HepG2 (cell line): ENCODE data around the gene CTNNA1. TPM values are rescaled to one million over a fixed set of nuclear protein-coding genes. Genes with fewer than 3 reads are reported as not detected.
A peak's percentile ranks its signal among the peaks of the same experiment; 100 is the strongest.

Experiments used
- ATAC-seq: fragments of 200-7000 bp; cut with Tn5 transposase; 3 replicates; pipeline ENCODE4 v1.9.1; 2020; ENCODE audit warnings: mild to moderate bottlenecking, moderate library complexity
- BruUV-seq: library from RNA; stranded (reverse); fragments of 400-500 nt; replicated peaks from 2 replicates; lab custom pipeline; 2021; lab: Mats Ljungman, UMichigan
- CTCF ChIA-PET: fragments of 300-600 bp; formaldehyde crosslinking; extraction: SDS; loops from one replicate; lab custom pipeline; 2021; ENCODE audit warnings: low total read pairs, inconsistent platforms, low intra/inter-chr PET ratio; lab: Yijun Ruan, JAX
- POLR2A ChIA-PET: fragments of 350-600 bp; sonication (Branson Sonifier 250); formaldehyde crosslinking; loops from one replicate; lab custom pipeline; 2020; ENCODE audit warnings: antibody characterized with exemption, inconsistent platforms; lab: Yijun Ruan, JAX
- DNase-seq: peaks from one replicate; pipeline ENCODE4 v3.0.0-alpha.2; 2015; ENCODE audit warnings: low spot score
- FAIRE-seq: peaks from 3 replicates; lab custom pipeline; 2011; peaks lifted over from hg19 to GRCh38; lab: Jason Lieb, UNC
- H2AFZ ChIP-seq: one replicate; pipeline ENCODE4 v1.6.1; 2011; ENCODE audit warnings: low read length, inconsistent platforms
- H3K27ac ChIP-seq: fragments of 300-600 bp; 3 replicates; pipeline ENCODE4 v1.8.0; 2011; ENCODE audit warnings: mixed run types, mild to moderate bottlenecking, mixed read lengths, low read length, inconsistent platforms; ENCODE audit not compliant: insufficient read depth; ENCODE audit errors: extremely low read length
- H3K27me3 ChIP-seq, 2 experiments: fragments of 200-600 bp in 1 of 2; 2 replicates in 1 of 2; 3 replicates in 1 of 2; pipeline versions ENCODE4 v1.6.0 to v1.8.0; 2011; ENCODE audit warnings: low read length in 2 of 2, mild to moderate bottlenecking in 2 of 2, moderate library complexity in 2 of 2, inconsistent platforms in 1 of 2; ENCODE audit not compliant: insufficient read depth in 2 of 2, control insufficient read depth in 1 of 2
- H3K36me3 ChIP-seq, 2 experiments: fragments of 200-600 bp in 1 of 2; replicated peaks in 1 of 2; 2 replicates in 1 of 2; 3 replicates in 1 of 2; pipeline versions ENCODE4 v1.5.1 to v1.8.0; 2011; ENCODE audit warnings: low read length in 2 of 2, inconsistent platforms in 1 of 2; ENCODE audit not compliant: insufficient read depth in 2 of 2, control insufficient read depth in 1 of 2
- H3K4me1 ChIP-seq: 2 replicates; pipeline ENCODE4 v1.5.1; 2012; ENCODE audit warnings: low read length, inconsistent platforms; ENCODE audit not compliant: insufficient read depth
- H3K4me2 ChIP-seq: 2 replicates; pipeline ENCODE4 v1.6.0; 2011; ENCODE audit warnings: low read depth, low read length, inconsistent platforms
- H3K4me3 ChIP-seq, 3 experiments: fragments of 200-600 bp in 1 of 3; sonication (generic), shearing (Covaris generic) in 1 of 3; replicated peaks in 1 of 3; 2 replicates each; pipeline ENCODE4 v1.5.1; 2011 to 2016; ENCODE audit warnings: low read length in 3 of 3, inconsistent platforms in 2 of 3, low read depth in 2 of 3, mild to moderate bottlenecking in 2 of 3, control low read depth in 1 of 3, mixed read lengths in 1 of 3; ENCODE audit not compliant: insufficient read depth in 1 of 3
- H3K79me2 ChIP-seq: one replicate; pipeline ENCODE4 v1.6.1; 2011; ENCODE audit warnings: low read length, inconsistent platforms; ENCODE audit not compliant: insufficient read depth
- H3K9ac ChIP-seq: 2 replicates; pipeline ENCODE4 v1.6.0; 2011; ENCODE audit warnings: mild to moderate bottlenecking, low read depth, low read length, inconsistent platforms; ENCODE audit not compliant: insufficient read depth
- H3K9me3 ChIP-seq: 2 replicates; pipeline ENCODE4 v1.5.1; 2012; ENCODE audit warnings: mild to moderate bottlenecking, low read length
- H4K20me1 ChIP-seq: 2 replicates; pipeline ENCODE4 v1.6.0; 2011; ENCODE audit warnings: inconsistent platforms, mild to moderate bottlenecking, low read length, moderate library complexity; ENCODE audit not compliant: insufficient read depth
- ARNT2 ChIP-seq: sonication (generic); formaldehyde crosslinking; IDR thresholded peaks from 2 replicates; pipeline ENCODE4 v1.8.0; 2022; ENCODE audit warnings: mild to moderate bottlenecking, low read depth, missing genetic modification reagents, moderate library complexity
- ELF1 ChIP-seq: sonication (generic); formaldehyde crosslinking; IDR thresholded peaks from 2 replicates; pipeline ENCODE4 v1.4.0; 2020; ENCODE audit warnings: missing genetic modification reagents
- KDM2A ChIP-seq: sonication (generic); formaldehyde crosslinking; IDR thresholded peaks from 2 replicates; pipeline ENCODE4 v1.4.0; 2020; ENCODE audit warnings: low read depth, missing genetic modification reagents, borderline replicate concordance
- NCOA2 ChIP-seq: sonication (generic); formaldehyde crosslinking; IDR thresholded peaks from 2 replicates; pipeline ENCODE4 v1.8.0; 2022; ENCODE audit warnings: inconsistent platforms
- SALL1 ChIP-seq: sonication (generic); formaldehyde crosslinking; IDR thresholded peaks from 2 replicates; pipeline ENCODE4 v1.8.0; 2022; ENCODE audit warnings: mild to moderate bottlenecking, missing genetic modification reagents
- ZNF496 ChIP-seq: sonication (generic); formaldehyde crosslinking; IDR thresholded peaks from 2 replicates; pipeline ENCODE4 v1.8.1; 2023; ENCODE audit warnings: mild to moderate bottlenecking, moderate library complexity, missing genetic modification reagents; ENCODE audit not compliant: insufficient replicate concordance
- ZNF878 ChIP-seq: sonication (generic); formaldehyde crosslinking; IDR thresholded peaks from 2 replicates; pipeline ENCODE4 v1.8.1; 2023; ENCODE audit warnings: mild to moderate bottlenecking, missing genetic modification reagents, moderate library complexity
- WGBS: methylation state at CpG from one replicate; pipeline ENCODE4 v1.1.6; 2017; ENCODE audit warnings: low lambda C conversion rate; 5-methylcytosine and 5-hydroxymethylcytosine counted together
- in situ Hi-C: cut with HindIII; loops from 2 replicates; pipeline ENCODE4 v1.10.0; 2017; ENCODE audit warnings: low pct_unique_long_range_greater_than_20kb; ENCODE audit not compliant: extremely low pct_ligation_motif_present
- intact Hi-C: fragments of 100-400 bp; cut with micrococcal nuclease; formaldehyde crosslinking; loops from one replicate; pipeline ENCODE4 v1.10.0; 2022; ENCODE audit not compliant: unreplicated experiment
- polyA plus RNA-seq, 8 experiments: library from polyadenylated mRNA; depleted of rRNA in 3 of 8; stranded (reverse) in 7 of 8; unstranded in 1 of 8; fragments of >200 nt; fragmentation: Illumina TruSeq in 4 of 8; extraction: Trizol in 4 of 8; gene quantifications; 2 replicates each; pipeline versions ENCODE4 v1.2.1 to v1.2.3, GENCODE V29; 2011 to 2016; ENCODE audit warnings: low read depth in 4 of 8, missing spikeins in 1 of 8, mixed read lengths in 1 of 8; ENCODE audit not compliant: insufficient read depth in 1 of 8
- total RNA-seq, 5 experiments: library from RNA; depleted of rRNA; stranded (reverse); fragments of >200 nt; fragmentation: Illumina TruSeq; extraction: Trizol; gene quantifications; 2 replicates each; pipeline ENCODE4 v1.2.3, GENCODE V29; 2016; ENCODE audit warnings: low read depth in 1 of 5
- TF ChIP-seq, protein P1 (sequence below): fragments of 450-650 bp; IDR thresholded peaks from 2 replicates; pipeline ENCODE4 v1.6.1; 2017
- TF ChIP-seq, protein P2 (sequence below): sonication (generic); formaldehyde crosslinking; IDR thresholded peaks from 2 replicates; pipeline ENCODE4 v1.5.1; 2020; ENCODE audit warnings: mild to moderate bottlenecking, missing genetic modification reagents, borderline replicate concordance
- TF ChIP-seq, protein P3 (sequence below): sonication (generic); formaldehyde crosslinking; IDR thresholded peaks from 2 replicates; pipeline ENCODE4 v1.4.0; 2020; ENCODE audit warnings: mild to moderate bottlenecking, missing genetic modification reagents, borderline replicate concordance

Gene CTNNA1
- total and polyA plus RNA-seq, 2 of the 13 experiments (the other 11 are each of a cell fraction or from before 2014, with no cell fraction given) = 66.8 to 162 TPM

DNA sequence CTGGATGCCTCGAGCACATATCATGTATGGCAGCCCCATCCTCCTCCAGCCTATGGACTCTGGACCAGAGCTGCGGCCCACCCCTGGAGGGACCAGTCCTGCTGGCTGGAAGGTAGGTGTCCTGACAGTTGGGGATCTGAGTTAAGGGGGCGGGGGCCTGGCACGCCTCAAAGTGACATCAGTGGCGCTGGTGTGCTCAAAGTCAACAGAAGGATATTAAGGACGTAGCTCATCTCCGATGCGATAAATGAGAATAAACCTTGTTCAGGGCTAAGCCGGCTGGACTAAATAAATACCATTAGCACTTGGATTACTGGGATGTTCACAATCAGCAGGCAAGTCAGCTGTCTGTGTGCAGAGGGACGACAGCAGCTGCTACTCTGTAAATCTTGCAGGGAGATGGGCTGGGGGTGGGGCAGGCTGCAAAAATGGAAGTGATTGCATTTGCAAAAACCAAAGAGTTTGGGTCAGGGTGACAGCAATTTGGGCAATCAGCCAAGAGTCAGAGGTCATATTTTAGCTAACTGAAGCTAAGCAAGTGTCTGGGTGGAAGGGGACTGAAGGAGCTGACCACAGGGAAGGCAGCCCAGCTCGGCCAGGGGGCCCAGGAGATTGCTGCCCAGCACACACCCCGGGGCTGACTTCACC is 201.9 kb downstream of the CTNNA1 start (continued):
- TF ChIP-seq SALL1 (CRISPR knock-in tag) = 0 out of 2 replicates have a peak, but pooled peaks have one; percentile 5
- TF ChIP-seq, protein P1, sequence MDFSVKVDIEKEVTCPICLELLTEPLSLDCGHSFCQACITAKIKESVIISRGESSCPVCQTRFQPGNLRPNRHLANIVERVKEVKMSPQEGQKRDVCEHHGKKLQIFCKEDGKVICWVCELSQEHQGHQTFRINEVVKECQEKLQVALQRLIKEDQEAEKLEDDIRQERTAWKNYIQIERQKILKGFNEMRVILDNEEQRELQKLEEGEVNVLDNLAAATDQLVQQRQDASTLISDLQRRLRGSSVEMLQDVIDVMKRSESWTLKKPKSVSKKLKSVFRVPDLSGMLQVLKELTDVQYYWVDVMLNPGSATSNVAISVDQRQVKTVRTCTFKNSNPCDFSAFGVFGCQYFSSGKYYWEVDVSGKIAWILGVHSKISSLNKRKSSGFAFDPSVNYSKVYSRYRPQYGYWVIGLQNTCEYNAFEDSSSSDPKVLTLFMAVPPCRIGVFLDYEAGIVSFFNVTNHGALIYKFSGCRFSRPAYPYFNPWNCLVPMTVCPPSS = no peak

DNA sequence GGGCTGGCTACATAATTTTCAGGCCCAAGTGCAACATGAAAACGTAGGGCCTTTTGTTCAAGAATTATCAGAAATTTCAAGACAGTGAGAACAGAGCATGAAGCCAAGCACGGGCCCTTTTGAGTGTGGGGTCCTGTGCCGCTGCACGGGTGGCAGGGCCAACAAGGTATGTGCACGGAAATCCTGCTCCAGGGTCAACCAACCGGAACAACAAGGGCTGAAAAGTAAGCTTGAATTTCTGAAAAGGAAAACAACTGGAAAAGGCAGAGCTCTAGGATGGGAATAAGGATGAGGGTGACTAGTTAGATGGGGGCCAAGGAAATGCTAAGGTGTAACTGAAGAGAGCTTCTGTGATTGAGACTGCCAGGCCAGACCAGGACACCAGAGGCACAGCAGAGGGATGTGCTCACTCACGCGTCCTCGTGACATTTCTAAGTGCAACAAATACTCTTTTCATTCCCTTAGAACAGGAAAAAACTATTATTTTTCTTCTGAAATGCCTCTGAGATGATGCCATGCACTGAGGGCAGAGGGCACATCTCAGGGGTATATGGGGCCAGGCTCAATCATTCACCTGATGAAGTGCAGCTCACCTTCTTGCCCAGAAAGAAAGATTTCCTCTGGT is 202.6 kb downstream of the CTNNA1 start:
- DNase-seq = no peak
- H3K4me3 ChIP-seq = no peak overlapping the region
- H3K27ac ChIP-seq = no peak overlapping the region
- ChIA-PET POLR2A (interaction anchor here (4.5 kb wide), 1 partner anchor 9 kb away, joined by 25 read pairs; no protein-coding TSS in a partner anchor), CTCF (no interaction called here)
- H3K27me3 ChIP-seq = no peaks in the 10 kb centered on the region
- H4K20me1 ChIP-seq = no peaks in the 10 kb centered on the region
- 0 out of 2 replicates have a peak overlapping the region, but pooled peaks have one; percentile 5 for H3K4me2 ChIP-seq
- FAIRE-seq = no peak
- H3K79me2 ChIP-seq = no peaks in the 10 kb centered on the region
- H2AFZ ChIP-seq = no peak overlapping the region
- no peaks in the 10 kb centered on the region; a peak in 1 of 5 replicates for H3K36me3 ChIP-seq
- H3K4me1 ChIP-seq = peaks cover 32% of the 10 kb centered on the region
- no peaks in the 10 kb centered on the region for H3K9me3 ChIP-seq
- intact Hi-C loops (no loop called here), in situ Hi-C loops (loop anchor here (25.0 kb wide), 1 partner anchor 307 kb away; no protein-coding TSS in a partner anchor)
- 90% methylated on average over 9 of the region's 9 CpGs for WGBS
- ATAC-seq = no peak
- BruUV-seq = no TSS peak
- no peak overlapping the region for H3K9ac ChIP-seq
- TF ChIP-seq NCOA2 (CRISPR knock-in tag) (no peak), ARNT2 (CRISPR knock-in tag) (no peak), KDM2A (CRISPR knock-in tag) (no peak), ELF1 (CRISPR knock-in tag) (no peak), ZNF878 (CRISPR knock-in tag) (no peak), ZNF496 (CRISPR knock-in tag) (no peak)
- TF ChIP-seq, protein P2, sequence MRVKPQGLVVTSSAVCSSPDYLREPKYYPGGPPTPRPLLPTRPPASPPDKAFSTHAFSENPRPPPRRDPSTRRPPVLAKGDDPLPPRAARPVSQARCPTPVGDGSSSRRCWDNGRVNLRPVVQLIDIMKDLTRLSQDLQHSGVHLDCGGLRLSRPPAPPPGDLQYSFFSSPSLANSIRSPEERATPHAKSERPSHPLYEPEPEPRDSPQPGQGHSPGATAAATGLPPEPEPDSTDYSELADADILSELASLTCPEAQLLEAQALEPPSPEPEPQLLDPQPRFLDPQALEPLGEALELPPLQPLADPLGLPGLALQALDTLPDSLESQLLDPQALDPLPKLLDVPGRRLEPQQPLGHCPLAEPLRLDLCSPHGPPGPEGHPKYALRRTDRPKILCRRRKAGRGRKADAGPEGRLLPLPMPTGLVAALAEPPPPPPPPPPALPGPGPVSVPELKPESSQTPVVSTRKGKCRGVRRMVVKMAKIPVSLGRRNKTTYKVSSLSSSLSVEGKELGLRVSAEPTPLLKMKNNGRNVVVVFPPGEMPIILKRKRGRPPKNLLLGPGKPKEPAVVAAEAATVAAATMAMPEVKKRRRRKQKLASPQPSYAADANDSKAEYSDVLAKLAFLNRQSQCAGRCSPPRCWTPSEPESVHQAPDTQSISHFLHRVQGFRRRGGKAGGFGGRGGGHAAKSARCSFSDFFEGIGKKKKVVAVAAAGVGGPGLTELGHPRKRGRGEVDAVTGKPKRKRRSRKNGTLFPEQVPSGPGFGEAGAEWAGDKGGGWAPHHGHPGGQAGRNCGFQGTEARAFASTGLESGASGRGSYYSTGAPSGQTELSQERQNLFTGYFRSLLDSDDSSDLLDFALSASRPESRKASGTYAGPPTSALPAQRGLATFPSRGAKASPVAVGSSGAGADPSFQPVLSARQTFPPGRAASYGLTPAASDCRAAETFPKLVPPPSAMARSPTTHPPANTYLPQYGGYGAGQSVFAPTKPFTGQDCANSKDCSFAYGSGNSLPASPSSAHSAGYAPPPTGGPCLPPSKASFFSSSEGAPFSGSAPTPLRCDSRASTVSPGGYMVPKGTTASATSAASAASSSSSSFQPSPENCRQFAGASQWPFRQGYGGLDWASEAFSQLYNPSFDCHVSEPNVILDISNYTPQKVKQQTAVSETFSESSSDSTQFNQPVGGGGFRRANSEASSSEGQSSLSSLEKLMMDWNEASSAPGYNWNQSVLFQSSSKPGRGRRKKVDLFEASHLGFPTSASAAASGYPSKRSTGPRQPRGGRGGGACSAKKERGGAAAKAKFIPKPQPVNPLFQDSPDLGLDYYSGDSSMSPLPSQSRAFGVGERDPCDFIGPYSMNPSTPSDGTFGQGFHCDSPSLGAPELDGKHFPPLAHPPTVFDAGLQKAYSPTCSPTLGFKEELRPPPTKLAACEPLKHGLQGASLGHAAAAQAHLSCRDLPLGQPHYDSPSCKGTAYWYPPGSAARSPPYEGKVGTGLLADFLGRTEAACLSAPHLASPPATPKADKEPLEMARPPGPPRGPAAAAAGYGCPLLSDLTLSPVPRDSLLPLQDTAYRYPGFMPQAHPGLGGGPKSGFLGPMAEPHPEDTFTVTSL (CRISPR knock-in tag) = no peak
- TF ChIP-seq, protein P3, sequence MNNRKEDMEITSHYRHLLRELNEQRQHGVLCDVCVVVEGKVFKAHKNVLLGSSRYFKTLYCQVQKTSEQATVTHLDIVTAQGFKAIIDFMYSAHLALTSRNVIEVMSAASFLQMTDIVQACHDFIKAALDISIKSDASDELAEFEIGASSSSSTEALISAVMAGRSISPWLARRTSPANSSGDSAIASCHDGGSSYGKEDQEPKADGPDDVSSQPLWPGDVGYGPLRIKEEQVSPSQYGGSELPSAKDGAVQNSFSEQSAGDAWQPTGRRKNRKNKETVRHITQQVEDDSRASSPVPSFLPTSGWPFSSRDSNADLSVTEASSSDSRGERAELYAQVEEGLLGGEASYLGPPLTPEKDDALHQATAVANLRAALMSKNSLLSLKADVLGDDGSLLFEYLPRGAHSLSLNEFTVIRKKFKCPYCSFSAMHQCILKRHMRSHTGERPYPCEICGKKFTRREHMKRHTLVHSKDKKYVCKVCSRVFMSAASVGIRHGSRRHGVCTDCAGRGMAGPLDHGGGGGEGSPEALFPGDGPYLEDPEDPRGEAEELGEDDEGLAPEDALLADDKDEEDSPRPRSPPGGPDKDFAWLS (CRISPR knock-in tag) = no peak
